GM18861 (cell line): ENCODE measurements around the gene ZSCAN25.
"Not testable (repeated sequence)": the region's sequence is repeated elsewhere in the genome, so short reads cannot be mapped to it uniquely, and the experiment has no call there.

ENCODE experiments used
- ATAC-seq: cut with Tn5 transposase; IDR thresholded peaks from one replicate; pipeline ENCODE4 v1.9.1; 2021; ENCODE audit not compliant: unreplicated experiment

The ZSCAN25 gene

GRCh38 chr7:99616359-99617191 is at the start of gene ZSCAN25:
ZSCAN25 (plus strand) TSS chr7:99616946; CDS start chr7:99619607, 2,661 bp downstream.
- peak; percentile 82 for ATAC-seq

- not testable (repeated sequence) for ATAC-seq
Measured at GRCh38 chr7:99568770-99569169, 48.0 kb upstream of the ZSCAN25 start.

DNA sequence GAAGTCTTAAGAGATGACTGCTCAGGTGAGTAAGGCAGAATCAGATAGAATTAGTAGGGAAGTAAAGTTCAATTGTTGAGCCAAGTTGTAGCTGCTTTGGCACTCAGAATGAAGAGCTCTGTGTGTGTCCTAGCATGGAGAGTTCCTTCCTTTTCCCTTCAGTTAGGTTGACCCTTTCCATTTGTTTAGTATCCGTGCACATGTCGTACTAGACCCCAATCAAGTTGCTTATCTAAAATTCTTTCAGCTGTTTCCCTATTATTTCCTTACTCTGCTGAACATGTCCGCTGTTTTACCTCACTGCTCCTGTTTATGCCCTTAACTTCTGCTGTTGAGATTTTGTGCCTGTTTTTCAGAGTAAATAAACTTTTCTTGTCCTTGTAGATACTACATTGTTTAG is 45.0 kb upstream of the ZSCAN25 start:
- no peak for ATAC-seq

DNA sequence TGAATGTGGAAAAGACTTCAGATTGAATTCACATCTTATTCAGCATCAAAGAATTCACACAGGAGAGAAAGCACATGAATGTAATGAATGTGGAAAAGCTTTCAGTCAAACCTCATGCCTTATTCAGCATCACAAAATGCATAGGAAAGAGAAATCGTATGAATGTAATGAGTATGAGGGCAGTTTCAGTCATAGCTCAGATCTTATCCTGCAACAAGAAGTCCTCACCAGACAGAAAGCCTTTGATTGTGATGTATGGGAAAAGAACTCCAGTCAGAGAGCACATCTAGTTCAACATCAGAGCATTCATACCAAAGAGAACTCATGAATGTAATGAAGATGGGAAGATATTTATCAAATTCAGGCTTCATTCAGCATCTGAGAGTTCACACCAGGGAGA is 43.5 kb upstream of the ZSCAN25 start:
- ATAC-seq, result no peak

DNA sequence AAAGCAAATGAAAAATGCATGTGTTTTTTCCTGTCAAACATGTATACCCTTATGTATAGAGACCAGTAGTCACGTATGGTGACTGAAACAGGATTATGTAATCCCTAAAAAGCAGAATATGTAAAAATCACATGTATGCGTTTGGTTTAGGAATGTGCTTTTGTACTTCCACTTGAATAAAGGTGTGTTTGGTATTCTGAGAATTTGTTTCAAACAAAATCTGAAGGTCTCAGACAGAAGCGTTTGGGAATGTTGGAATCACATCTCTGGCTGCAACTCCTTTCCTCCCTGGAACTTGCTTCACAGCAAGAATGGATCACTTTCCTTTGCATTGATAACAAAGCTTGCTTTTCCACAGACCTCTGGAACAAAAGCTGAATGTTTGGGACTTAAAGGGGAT is 40.5 kb upstream of the ZSCAN25 start:
- no peak for ATAC-seq

- ATAC-seq, result no peak
Measured at GRCh38 chr7:99579281-99579955, 37.3 kb upstream of the ZSCAN25 start.

- no peak for ATAC-seq
Measured at GRCh38 chr7:99579956-99580777, 36.6 kb upstream of the ZSCAN25 start.

DNA sequence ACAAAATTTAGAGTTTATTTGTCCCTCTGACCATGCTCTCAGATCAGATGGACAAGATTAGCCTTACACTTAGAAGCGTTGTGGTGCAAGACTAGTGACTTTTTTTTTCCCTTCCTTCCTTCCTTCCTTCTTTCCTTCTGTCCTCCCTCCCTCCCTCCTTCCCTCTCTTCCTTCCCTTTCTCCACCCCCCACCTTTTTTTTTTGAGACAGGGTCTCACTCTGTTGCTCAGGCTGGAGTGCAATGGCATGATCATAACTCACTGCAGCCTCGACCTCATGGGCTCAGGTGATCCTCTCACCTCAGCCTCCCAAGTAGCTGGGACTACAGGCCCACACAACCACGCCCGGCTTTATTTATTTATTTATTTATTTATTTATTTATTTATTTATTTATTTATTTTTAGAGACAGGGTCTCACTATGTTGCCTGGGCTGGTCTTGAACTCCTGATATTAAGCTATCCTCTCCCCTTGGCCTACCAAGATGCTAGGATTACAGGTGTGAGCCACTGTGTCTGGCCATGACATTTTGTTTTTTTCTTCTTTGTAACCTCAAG is 35.9 kb upstream of the ZSCAN25 start:
- ATAC-seq, result not testable (repeated sequence)

- ATAC-seq, result no peak
Measured at GRCh38 chr7:99588868-99589267, 27.9 kb upstream of the ZSCAN25 start.

DNA sequence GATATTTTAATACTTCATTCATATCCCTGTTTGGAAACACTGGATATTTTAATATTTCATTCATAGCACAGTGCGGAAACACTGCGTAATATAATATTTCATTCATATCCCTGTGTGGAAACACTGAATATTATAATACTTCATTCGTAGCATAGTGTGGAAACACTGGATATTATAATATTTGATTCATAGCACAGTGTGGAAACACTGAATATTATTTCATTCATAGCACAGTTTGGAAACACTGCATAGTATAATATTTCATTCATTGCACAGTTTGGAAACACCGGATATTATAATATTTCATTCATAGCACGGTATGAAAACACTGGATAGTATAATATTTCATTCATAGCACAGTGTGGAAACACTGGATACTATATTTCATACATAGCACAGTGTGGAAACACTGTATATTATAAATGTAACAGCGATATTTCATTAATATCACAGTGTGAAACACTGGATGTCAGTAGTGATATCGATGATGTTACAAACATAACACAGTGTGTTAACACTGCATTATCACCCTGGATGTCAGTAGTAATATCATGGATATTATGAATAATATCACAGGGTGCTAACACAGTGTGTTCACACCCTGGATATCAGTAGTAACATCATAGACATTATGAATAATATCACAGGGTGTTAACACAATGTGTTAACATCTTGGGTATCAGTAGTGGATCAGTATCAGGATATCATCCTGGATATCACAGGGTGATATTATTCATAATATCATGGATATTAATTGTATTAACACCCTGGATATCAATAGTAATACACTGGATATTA is 21.6 kb upstream of the ZSCAN25 start:
- no peak for ATAC-seq

DNA sequence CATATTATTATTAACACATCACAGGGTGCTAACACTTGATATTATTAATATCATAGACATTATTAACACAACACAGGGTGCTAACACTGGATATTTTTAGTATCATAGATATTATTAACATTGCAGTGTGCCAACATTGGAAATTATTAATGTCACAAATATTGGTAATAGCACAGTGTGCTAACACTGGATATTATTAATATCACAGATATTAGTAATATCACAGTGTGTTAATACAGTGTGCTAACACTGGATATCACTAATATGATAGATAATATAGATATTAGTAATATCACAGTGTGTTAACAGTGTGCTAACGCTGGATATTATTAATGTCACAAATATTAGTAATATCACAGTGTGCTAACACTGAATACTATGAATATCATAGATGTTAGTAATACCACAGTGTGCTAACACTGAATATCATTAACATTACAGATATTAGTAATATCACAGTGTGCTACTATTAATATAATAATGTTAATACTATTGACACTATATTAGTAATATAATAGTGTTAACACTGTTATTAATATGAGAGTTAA is 20.3 kb upstream of the ZSCAN25 start:
- ATAC-seq, result no peak

DNA sequence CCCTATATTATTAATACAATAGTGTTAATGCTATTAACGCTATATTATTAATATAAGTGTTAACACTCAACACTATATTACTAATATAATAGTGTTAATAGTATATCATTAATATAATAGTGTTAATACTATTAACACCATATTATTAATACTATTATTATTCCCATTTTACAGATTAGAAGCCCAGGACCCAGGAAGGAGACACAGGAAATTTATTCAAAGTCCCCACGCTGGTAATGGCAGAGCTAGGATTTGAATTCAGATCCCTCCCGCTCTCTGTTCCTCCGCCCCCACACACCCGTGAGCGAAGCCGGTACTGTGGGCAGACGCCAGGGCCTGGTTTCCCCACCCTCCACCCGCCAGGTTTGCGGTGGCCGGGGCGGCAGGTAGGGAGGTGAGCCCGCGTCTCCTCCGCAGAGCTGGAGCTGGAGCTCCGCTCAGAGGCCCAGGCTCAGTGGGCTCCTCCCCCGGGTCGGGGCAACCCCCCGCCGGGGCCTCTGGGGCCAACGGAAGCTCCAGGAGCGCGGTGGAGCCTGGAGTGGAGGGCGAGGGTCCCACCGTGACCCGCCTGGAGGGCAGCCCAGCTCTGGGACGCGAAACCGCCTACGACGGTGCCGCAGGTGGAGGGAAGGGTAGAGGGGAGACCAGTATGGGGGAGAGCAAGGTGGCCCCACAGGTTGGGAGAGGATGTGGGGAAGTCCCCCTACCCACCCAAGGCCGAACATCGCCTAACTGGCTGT is 18.8 kb upstream of the ZSCAN25 start, which contains the start of gene TMEM225B:
Gene TMEM225B, plus strand, starts transcription at position 506 of the 740 bp plus-strand sequence. CDS start 6,122 bp downstream, outside the sequence.
- no peak for ATAC-seq

- no peak for ATAC-seq
Measured at GRCh38 chr7:99599836-99600235, 16.9 kb upstream of the ZSCAN25 start.

- no peak for ATAC-seq
Measured at GRCh38 chr7:99601656-99602310, 15.0 kb upstream of the ZSCAN25 start.

DNA sequence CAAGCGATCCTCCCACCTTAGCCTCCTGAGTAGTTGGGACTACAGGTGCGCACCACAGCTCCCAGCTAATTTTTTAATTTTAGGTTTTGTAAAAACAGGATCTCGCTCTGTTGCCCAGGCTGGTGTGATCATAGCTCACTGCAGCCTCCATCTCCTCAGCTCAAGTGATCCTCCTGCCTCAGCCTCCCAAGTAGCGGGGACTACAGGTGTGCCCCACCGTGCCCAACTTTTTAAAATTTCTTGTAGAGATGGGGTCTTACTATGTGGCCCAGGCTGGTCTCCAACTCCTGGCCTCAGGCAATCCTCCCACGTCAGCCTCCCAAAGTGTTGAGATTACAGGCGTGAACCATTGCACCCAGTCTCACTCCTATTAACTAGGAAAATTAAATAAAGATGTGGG is 11.2 kb upstream of the ZSCAN25 start:
- ATAC-seq, result no peak

- ATAC-seq, result no peak
Measured at GRCh38 chr7:99606531-99606930, 10.2 kb upstream of the ZSCAN25 start.

- no peak for ATAC-seq
Measured at GRCh38 chr7:99607548-99607947, 9.2 kb upstream of the ZSCAN25 start.

- ATAC-seq, result no peak
Measured at GRCh38 chr7:99614495-99614894, 2.3 kb upstream of the ZSCAN25 start.

DNA sequence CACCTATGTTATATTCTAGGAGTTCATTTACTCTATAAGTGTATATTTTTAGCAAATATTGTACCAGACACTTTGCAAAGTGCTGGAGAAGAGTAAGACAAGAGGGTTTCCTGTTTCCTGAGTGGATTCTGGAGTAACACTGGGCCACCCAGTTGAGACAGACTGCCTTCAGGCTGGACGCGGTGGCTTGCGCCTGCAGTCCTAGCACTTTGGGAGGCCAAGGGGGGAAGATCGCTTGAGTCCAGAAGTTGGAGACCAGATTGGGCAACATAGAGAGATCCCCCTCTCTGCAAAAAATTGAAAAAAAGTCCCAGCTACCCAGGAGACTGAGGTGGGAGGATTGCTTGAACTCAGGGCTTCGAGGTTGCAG is 772 bp upstream of the ZSCAN25 start:
- no peak for ATAC-seq
